A549 (cell line): ENCODE measurements around the gene ZNF337. TPM values are rescaled to one million over a fixed set of nuclear protein-coding genes. Genes with fewer than 3 reads are reported as not detected.

Experiments used
- ATAC-seq, 2 experiments: fragments of 200-7000 bp in 1 of 2; fragments of >200 bp in 1 of 2; cut with Nextera tagmentation in 1 of 2; cut with Tn5 transposase in 1 of 2; 3 replicates each; pipeline versions ENCODE4 v1.8.0 to v1.9.1; 2018 to 2020; ENCODE audit warnings: mild to moderate bottlenecking in 1 of 2, moderate library complexity in 1 of 2
- CTCF ChIA-PET: fragments of 300-600 bp; sonication (Branson Sonifier 250); formaldehyde crosslinking; extraction: SDS; loops from one replicate; lab custom pipeline; 2021; ENCODE audit warnings: antibody characterized with exemption, inconsistent platforms; lab: Yijun Ruan, JAX
- POLR2A ChIA-PET: fragments of 350-600 bp; formaldehyde crosslinking; extraction: SDS; loops from one replicate; lab custom pipeline; 2021; ENCODE audit warnings: antibody characterized with exemption, inconsistent platforms; lab: Yijun Ruan, JAX
- DNase-seq, 2 experiments: peaks; one replicate each; pipeline versions ENCODE4 v3.0.0 to v3.0.0-alpha.2; 2011 to 2016; ENCODE audit warnings: low read depth in 1 of 2, low spot score in 1 of 2
- FAIRE-seq: peaks from 2 replicates; lab custom pipeline; 2011; peaks lifted over from hg19 to GRCh38; lab: Jason Lieb, UNC
- H3K27ac ChIP-seq, 2 experiments: fragments of >200 bp; sonication (Bioruptor Twin); formaldehyde crosslinking; 3 replicates each; pipeline ENCODE4 v1.5.1; 2016 to 2017
- H3K4me1 ChIP-seq: fragments of >200 bp; sonication (Bioruptor Twin); formaldehyde crosslinking; 3 replicates; pipeline ENCODE4 v1.6.1; 2016
- H3K4me2 ChIP-seq: fragments of >200 bp; sonication (Bioruptor Twin); formaldehyde crosslinking; 3 replicates; pipeline ENCODE4 v1.6.1; 2016
- H3K4me3 ChIP-seq: fragments of >200 bp; sonication (Bioruptor Twin); formaldehyde crosslinking; 3 replicates; pipeline ENCODE4 v1.5.1; 2016
- H3K9me3 ChIP-seq: fragments of >200 bp; sonication (Bioruptor Twin); formaldehyde crosslinking; 3 replicates; pipeline ENCODE4 v1.6.1; 2016
- ATOH8 ChIP-seq: fragments of 250-450 bp; sonication (Bioruptor Pico); IDR thresholded peaks from 2 replicates; pipeline ENCODE4 v1.5.0; 2020; ENCODE audit warnings: low read depth, mild to moderate bottlenecking, moderate library complexity
- CBX2 ChIP-seq: fragments of 200-600 bp; sonication (generic); IDR thresholded peaks from 2 replicates; pipeline ENCODE4 v1.6.1; 2016; ENCODE audit warnings: low read depth, mild to moderate bottlenecking, borderline replicate concordance
- CHD4 ChIP-seq: fragments of 200-600 bp; sonication (generic); IDR thresholded peaks from 2 replicates; pipeline ENCODE4 v1.6.1; 2016; ENCODE audit warnings: antibody characterized with exemption, mild to moderate bottlenecking, borderline replicate concordance
- E2F6 ChIP-seq: IDR thresholded peaks from 2 replicates; pipeline ENCODE4 v1.6.1; 2012; ENCODE audit warnings: low read depth, borderline replicate concordance
- ELK1 ChIP-seq: fragments of 150-350 bp; IDR thresholded peaks from 2 replicates; pipeline ENCODE4 v1.6.1; 2014; ENCODE audit warnings: low read depth, mild to moderate bottlenecking, low read length
- EP300 ChIP-seq, 2 experiments: fragments of >200 bp; sonication (Bioruptor Twin); formaldehyde crosslinking; IDR thresholded peaks; 2 replicates in 1 of 2; 3 replicates in 1 of 2; pipeline ENCODE4 v1.6.1; 2016 to 2017
- JUNB ChIP-seq: fragments of >200 bp; sonication (Bioruptor Twin); formaldehyde crosslinking; IDR thresholded peaks from 2 replicates; pipeline ENCODE4 v1.6.1; 2016
- KDM1A ChIP-seq: fragments of 200-600 bp; sonication (generic); IDR thresholded peaks from 2 replicates; pipeline ENCODE4 v1.6.1; 2016; ENCODE audit warnings: low read depth, mild to moderate bottlenecking
- MAFK ChIP-seq: fragments of 450-650 bp; IDR thresholded peaks from 2 replicates; pipeline ENCODE4 v1.6.1; 2014; ENCODE audit not compliant: partially characterized antibody
- MAZ ChIP-seq: fragments of 150-350 bp; IDR thresholded peaks from 2 replicates; pipeline ENCODE4 v1.6.1; 2014; ENCODE audit warnings: antibody characterized with exemption, low read depth, low read length, borderline replicate concordance
- MYC ChIP-seq: IDR thresholded peaks from 2 replicates; pipeline ENCODE4 v1.6.1; 2012; ENCODE audit warnings: mild to moderate bottlenecking, inconsistent platforms, low read length, improper control_type of control experiment, borderline replicate concordance
- PHF8 ChIP-seq: fragments of 200-600 bp; sonication (generic); IDR thresholded peaks from 2 replicates; pipeline ENCODE4 v1.6.1; 2016; ENCODE audit warnings: low read depth, mild to moderate bottlenecking, antibody characterized with exemption, moderate library complexity, borderline replicate concordance
- RAD21 ChIP-seq, 2 experiments: fragments of >200 bp in 1 of 2; sonication (Bioruptor Twin) in 1 of 2; formaldehyde crosslinking in 1 of 2; IDR thresholded peaks in 1 of 2; conservative IDR thresholded peaks in 1 of 2; 2 replicates in 1 of 2; 3 replicates in 1 of 2; pipeline ENCODE4 v1.6.1; 2012 to 2018; ENCODE audit warnings: inconsistent platforms in 1 of 2
- RARB ChIP-seq: fragments of 250-450 bp; sonication (Bioruptor Pico); IDR thresholded peaks from 2 replicates; pipeline ENCODE4 v1.8.0; 2021; ENCODE audit warnings: mild to moderate bottlenecking, moderate library complexity
- REST ChIP-seq: fragments of 200-600 bp; sonication (generic); IDR thresholded peaks from 2 replicates; pipeline ENCODE4 v1.6.1; 2016; ENCODE audit warnings: antibody characterized with exemption, mild to moderate bottlenecking, moderate library complexity
- RNF2 ChIP-seq: fragments of 200-600 bp; sonication (generic); IDR thresholded peaks from 2 replicates; pipeline ENCODE4 v1.6.1; 2016; ENCODE audit warnings: low read depth, mild to moderate bottlenecking, antibody characterized with exemption, moderate library complexity, borderline replicate concordance
- SMC3 ChIP-seq: fragments of >200 bp; sonication (Bioruptor Twin); formaldehyde crosslinking; IDR thresholded peaks from 3 replicates; pipeline ENCODE4 v1.6.1; 2018; ENCODE audit warnings: inconsistent platforms
- TP53 ChIP-seq: fragments of 250-450 bp; sonication (Bioruptor Pico); IDR thresholded peaks from 2 replicates; pipeline ENCODE4 v1.5.0; 2021; ENCODE audit warnings: mild to moderate bottlenecking, moderate library complexity
- USF2 ChIP-seq: fragments of 450-650 bp; IDR thresholded peaks from 2 replicates; pipeline ENCODE4 v1.6.1; 2014; ENCODE audit warnings: antibody characterized with exemption
- ZSCAN20 ChIP-seq: fragments of 250-450 bp; sonication (Bioruptor Pico); IDR thresholded peaks from 2 replicates; pipeline ENCODE4 v1.8.0; 2022; ENCODE audit warnings: mild to moderate bottlenecking, moderate library complexity
- WGBS: methylation state at CpG from one replicate; pipeline ENCODE4 v1.1.6; 2017; ENCODE audit errors: missing lambda C conversion rate; 5-methylcytosine and 5-hydroxymethylcytosine counted together
- polyA plus RNA-seq, 4 experiments: library from polyadenylated mRNA; depleted of rRNA in 3 of 4; stranded (reverse); fragments of >200 nt; fragmentation: RNase III in 1 of 4; extraction: RNeasy Plus Mini Kit Qiagen cat#74134 plus additional on column Dnase treatment in 1 of 4; gene quantifications; 2 replicates in 3 of 4; 3 replicates in 1 of 4; pipeline ENCODE4 v1.2.3, GENCODE V29; 2011 to 2017

ZNF337 gene
- polyA plus RNA-seq, 2 of the 4 experiments (the other 2 are of a cell fraction), result 16.5 to 25.4 TPM

GRCh38 chr20:25629816-25630499, 66.7 kb downstream of the ZNF337 start:
- WGBS, result 74% methylated on average over 8 of the region's 8 CpGs
- Histone ChIP-seq H3K4me3 (no peak overlapping the region), H3K27ac (no peak overlapping the region), H3K9me3 (no peaks in the 10 kb centered on the region), H3K4me2 (no peak overlapping the region), H3K4me1 (peaks cover 5% of the 10 kb centered on the region)
- CTCF ChIA-PET, result no interaction called here
- no peak for ATAC-seq
- POLR2A ChIA-PET, result no interaction called here
- no peak for FAIRE-seq
- TF ChIP-seq CHD4 (no peak), PHF8 (no peak), RAD21 (conservative IDR thresholded peaks at IDR 0.05 in 1 of 2, IDR thresholded peaks at IDR 0.05 in 1 of 2) (no peak), MAZ (no peak), ELK1 (no peak), JUNB (no peak), RARB (CRISPR knock-in tag) (no peak), RNF2 (no peak), EP300 (IDR thresholded peaks at IDR 0.05) (no peak), MAFK (no peak), KDM1A (no peak), CBX2 (no peak), TP53 (CRISPR knock-in tag) (no peak), E2F6 (no peak)
- no peak for DNase-seq

- WGBS, result 95% methylated on average over 9 of the region's 9 CpGs
- ATAC-seq (no peak), FAIRE-seq (no peak), DNase-seq (no peak)
- Histone ChIP-seq H3K9me3 (no peaks in the 10 kb centered on the region), H3K27ac (no peak overlapping the region), H3K4me1 (peaks cover 15% of the 10 kb centered on the region), H3K4me2 (no peak overlapping the region), H3K4me3 (no peak overlapping the region)
- POLR2A ChIA-PET, result no interaction called here
- CTCF ChIA-PET, result interaction anchor here (1.1 to 1.3 kb wide), 2 partner anchors 13 to 156 kb away, joined by 3 read pairs; no protein-coding TSS in a partner anchor
- TF ChIP-seq SMC3 (no peak), ATOH8 (CRISPR knock-in tag) (no peak), MYC (no peak), USF2 (no peak), MAZ (no peak), REST (no peak), ZSCAN20 (CRISPR knock-in tag) (no peak)
Observed at GRCh38 chr20:25626779-25627178, 69.9 kb downstream of the ZNF337 start.
